HepG2 (cell line): ENCODE measurements around the gene TAF6. TPM values are rescaled to one million over a fixed set of nuclear protein-coding genes. Genes with fewer than 3 reads are reported as not detected.

Experiments used
- AKNA ChIP-seq: sonication (generic); formaldehyde crosslinking; IDR thresholded peaks from 2 replicates; pipeline ENCODE4 v1.4.0; 2020; ENCODE audit warnings: missing genetic modification reagents, borderline replicate concordance
- BHLHE40 ChIP-seq: IDR thresholded peaks from 2 replicates; pipeline ENCODE4 v1.6.1; 2011; ENCODE audit warnings: low read length, improper control_type of control experiment
- CENPBD1 ChIP-seq: sonication (generic); formaldehyde crosslinking; IDR thresholded peaks from 2 replicates; pipeline ENCODE4 v1.8.0; 2022; ENCODE audit warnings: missing genetic modification reagents, low read depth, mild to moderate bottlenecking, borderline replicate concordance
- EP300 ChIP-seq, 3 experiments: sonication (generic) in 1 of 3; formaldehyde crosslinking in 1 of 3; IDR thresholded peaks; 2 replicates each; pipeline versions ENCODE4 v1.5.1 to v1.6.1; 2011 to 2020; ENCODE audit warnings: low read depth in 2 of 3, low read length in 2 of 3, borderline replicate concordance in 1 of 3, improper control_type of control experiment in 1 of 3, mild to moderate bottlenecking in 1 of 3, missing genetic modification reagents in 1 of 3, moderate library complexity in 1 of 3
- LRRFIP1 ChIP-seq: sonication (generic); formaldehyde crosslinking; conservative IDR thresholded peaks from 2 replicates; pipeline ENCODE4 v1.4.0; 2020; ENCODE audit warnings: missing genetic modification reagents
- ZBTB10 ChIP-seq: sonication (generic); formaldehyde crosslinking; IDR thresholded peaks from 2 replicates; pipeline ENCODE4 v1.4.0; 2020; ENCODE audit warnings: missing genetic modification reagents, borderline replicate concordance
- ZKSCAN5 ChIP-seq: sonication (generic); formaldehyde crosslinking; IDR thresholded peaks from 2 replicates; pipeline ENCODE4 v1.5.1; 2020; ENCODE audit warnings: mild to moderate bottlenecking, missing genetic modification reagents
- ZNF674 ChIP-seq: sonication (generic); formaldehyde crosslinking; IDR thresholded peaks from 2 replicates; pipeline ENCODE4 v1.5.0; 2020; ENCODE audit warnings: low read depth, mild to moderate bottlenecking, missing genetic modification reagents
- ZNF710 ChIP-seq: sonication (generic); formaldehyde crosslinking; IDR thresholded peaks from 2 replicates; pipeline ENCODE4 v1.5.0; 2020; ENCODE audit warnings: mild to moderate bottlenecking, missing genetic modification reagents, borderline replicate concordance
- ZNF878 ChIP-seq: sonication (generic); formaldehyde crosslinking; IDR thresholded peaks from 2 replicates; pipeline ENCODE4 v1.8.1; 2023; ENCODE audit warnings: mild to moderate bottlenecking, missing genetic modification reagents, moderate library complexity
- polyA plus RNA-seq, 8 experiments: library from polyadenylated mRNA; depleted of rRNA in 3 of 8; stranded (reverse) in 7 of 8; unstranded in 1 of 8; fragments of >200 nt; fragmentation: Illumina TruSeq in 4 of 8; extraction: Trizol in 4 of 8; gene quantifications; 2 replicates each; pipeline versions ENCODE4 v1.2.1 to v1.2.3, GENCODE V29; 2011 to 2016; ENCODE audit warnings: low read depth in 4 of 8, missing spikeins in 1 of 8, mixed read lengths in 1 of 8; ENCODE audit not compliant: insufficient read depth in 1 of 8
- total RNA-seq, 5 experiments: library from RNA; depleted of rRNA; stranded (reverse); fragments of >200 nt; fragmentation: Illumina TruSeq; extraction: Trizol; gene quantifications; 2 replicates each; pipeline ENCODE4 v1.2.3, GENCODE V29; 2016; ENCODE audit warnings: low read depth in 1 of 5
- TF ChIP-seq, protein P1 (sequence below): IDR thresholded peaks from 2 replicates; pipeline ENCODE4 v1.6.1; 2016; ENCODE audit warnings: mild to moderate bottlenecking, missing biosample characterization, missing genetic modification reagents

TAF6 gene
- total and polyA plus RNA-seq, 2 of the 13 experiments (the other 11 are each of a cell fraction or from before 2014, with no cell fraction given), result 12.9 to 18.8 TPM

- TF ChIP-seq AKNA (no peak), ZNF710 (peak; percentile 81), ZKSCAN5 (CRISPR knock-in tag) (no peak), CENPBD1 (CRISPR knock-in tag) (no peak), BHLHE40 (peak; percentile 49; the same call in 1 of the 2 replicates), ZNF674 (CRISPR knock-in tag) (0 out of 2 replicates have a peak, but pooled peaks have one; percentile 14), EP300 (IDR thresholded peaks at IDR 0.05; ENCODE audit: low read depth in 2 of 2, low read length in 2 of 2) (peak in 1 of 2 experiments; percentile 46; a peak in 2 of 4 replicates), EP300 (CRISPR knock-in tag; IDR thresholded peaks at IDR 0.05; ENCODE audit: borderline replicate concordance) (peak; percentile 68; the same call in 1 of the 2 replicates), ZBTB10 (CRISPR knock-in tag) (peak; percentile 95), ZNF878 (CRISPR knock-in tag) (peak; percentile 98), LRRFIP1 (CRISPR knock-in tag) (no peak)
- TF ChIP-seq, protein P1, sequence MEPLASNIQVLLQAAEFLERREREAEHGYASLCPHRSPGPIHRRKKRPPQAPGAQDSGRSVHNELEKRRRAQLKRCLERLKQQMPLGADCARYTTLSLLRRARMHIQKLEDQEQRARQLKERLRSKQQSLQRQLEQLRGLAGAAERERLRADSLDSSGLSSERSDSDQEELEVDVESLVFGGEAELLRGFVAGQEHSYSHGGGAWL, result peak; percentile 78
Measured at GRCh38 chr7:100081535-100082102, 37.5 kb downstream of the TAF6 start, which contains the start of gene ZNF3 (continued).
